GM12878 (cell line): Measurements from ENCODE around the gene CCL11. TPM values are rescaled to one million over a fixed set of nuclear protein-coding genes. Genes with fewer than 3 reads are reported as not detected.

Experiments
- ATAC-seq: fragments of 200-7000 bp; cut with Tn5 transposase; 3 replicates; pipeline ENCODE4 v1.9.1; 2020; ENCODE audit warnings: mild to moderate bottlenecking, moderate library complexity
- BruUV-seq: library from RNA; stranded (reverse); fragments of 400-500 nt; replicated peaks from 2 replicates; lab custom pipeline; 2021; lab: Mats Ljungman, UMichigan
- CTCF ChIA-PET: fragments of 300-600 bp; sonication (Branson Sonifier 250); formaldehyde crosslinking; extraction: SDS; loops from one replicate; lab custom pipeline; 2021; ENCODE audit warnings: inconsistent platforms; lab: Yijun Ruan, JAX
- POLR2A ChIA-PET: fragments of 350-600 bp; formaldehyde crosslinking; extraction: SDS; loops from one replicate; lab custom pipeline; 2021; ENCODE audit warnings: inconsistent platforms; lab: Charles Lee
- RAD21 ChIA-PET: fragments of 300-600 bp; sonication (Branson Sonifier 250); formaldehyde crosslinking; loops from one replicate; lab custom pipeline; 2023; ENCODE audit warnings: antibody characterized with exemption; ENCODE audit not compliant: unreplicated experiment; lab: Charles Lee
- SMC1A ChIA-PET: fragments of 300-600 bp; sonication (Branson Sonifier 250); formaldehyde crosslinking; loops from one replicate; lab custom pipeline; 2023; ENCODE audit not compliant: unreplicated experiment, uncharacterized antibody; lab: Charles Lee
- DNase-seq: peaks from one replicate; pipeline ENCODE4 v3.0.0-alpha.2; 2011; ENCODE audit warnings: low read depth, low spot score
- FAIRE-seq: peaks from 3 replicates; lab custom pipeline; 2011; peaks lifted over from hg19 to GRCh38; lab: Jason Lieb, UNC
- H2AFZ ChIP-seq: 2 replicates; pipeline ENCODE4 v1.6.0; 2011; ENCODE audit warnings: low read depth, low read length, control low read depth; ENCODE audit not compliant: control insufficient read depth
- H3K27ac ChIP-seq: 2 replicates; pipeline ENCODE4 v1.5.1; 2011; ENCODE audit warnings: control low read depth; ENCODE audit not compliant: control insufficient read depth, insufficient read depth
- H3K27me3 ChIP-seq, 2 experiments: replicated peaks in 1 of 2; 2 replicates each; pipeline versions ENCODE4 v1.6.0 to v1.6.1; 2011; ENCODE audit warnings: low read length in 1 of 2; ENCODE audit not compliant: control insufficient read depth in 2 of 2, insufficient read depth in 2 of 2
- H3K36me3 ChIP-seq, 2 experiments: 2 replicates each; pipeline ENCODE4 v1.5.1; 2011; ENCODE audit warnings: low read length in 1 of 2; ENCODE audit not compliant: control insufficient read depth in 2 of 2, insufficient read depth in 2 of 2
- H3K4me1 ChIP-seq: 2 replicates; pipeline ENCODE4 v1.6.1; 2011; ENCODE audit warnings: mild to moderate bottlenecking, low read length, moderate library complexity, mixed read lengths; ENCODE audit not compliant: control insufficient read depth, insufficient read depth
- H3K4me2 ChIP-seq: 2 replicates; pipeline ENCODE4 v1.6.0; 2011; ENCODE audit warnings: control low read depth; ENCODE audit not compliant: control insufficient read depth, insufficient read depth
- H3K4me3 ChIP-seq: fragments of 200-600 bp; sonication (generic); 2 replicates; pipeline ENCODE4 v1.5.1; 2016
- H3K79me2 ChIP-seq: 2 replicates; pipeline ENCODE4 v1.6.0; 2011; ENCODE audit warnings: low read length; ENCODE audit not compliant: control insufficient read depth, insufficient read depth
- H3K9ac ChIP-seq: 2 replicates; pipeline ENCODE4 v1.8.0; 2011; ENCODE audit warnings: low read length, control low read depth, mixed read lengths; ENCODE audit not compliant: control insufficient read depth, insufficient read depth
- H3K9me3 ChIP-seq: replicated peaks from 3 replicates; pipeline ENCODE4 v1.5.1; 2011; ENCODE audit warnings: mild to moderate bottlenecking, low read length; ENCODE audit not compliant: control insufficient read depth, insufficient read depth
- H4K20me1 ChIP-seq: 2 replicates; pipeline ENCODE4 v1.6.0; 2011; ENCODE audit not compliant: control insufficient read depth, insufficient read depth
- BCL11A ChIP-seq: IDR thresholded peaks from 2 replicates; pipeline ENCODE4 v1.6.1; 2011; ENCODE audit warnings: low read depth, low read length
- BRCA1 ChIP-seq: IDR thresholded peaks from 2 replicates; pipeline ENCODE4 v1.6.1; 2011; ENCODE audit warnings: low read depth, low read length, improper control_type of control experiment
- CBFB ChIP-seq: IDR thresholded peaks from 2 replicates; pipeline ENCODE4 v1.6.1; 2016; ENCODE audit warnings: antibody characterized with exemption, low read depth
- EP300 ChIP-seq, 2 experiments: fragments of 150-350 bp in 1 of 2; IDR thresholded peaks; 2 replicates each; pipeline ENCODE4 v1.6.1; 2011 to 2012; ENCODE audit warnings: low read depth in 2 of 2, low read length in 2 of 2, borderline replicate concordance in 1 of 2, improper control_type of control experiment in 1 of 2, inconsistent platforms in 1 of 2; ENCODE audit not compliant: control insufficient read depth in 1 of 2
- KDM1A ChIP-seq: fragments of 200-600 bp; sonication (generic); IDR thresholded peaks from 2 replicates; pipeline ENCODE4 v1.6.1; 2016; ENCODE audit warnings: borderline replicate concordance
- LARP7 ChIP-seq: fragments of 450-650 bp; IDR thresholded peaks from 2 replicates; pipeline ENCODE4 v1.6.1; 2017; ENCODE audit warnings: mild to moderate bottlenecking
- NR2C2 ChIP-seq: IDR thresholded peaks from 2 replicates; pipeline ENCODE4 v1.6.1; 2011; ENCODE audit warnings: borderline replicate concordance, low read depth; ENCODE audit not compliant: control insufficient read depth, insufficient read length
- PAX8 ChIP-seq: fragments of 450-650 bp; IDR thresholded peaks from 2 replicates; pipeline ENCODE4 v1.6.1; 2017; ENCODE audit warnings: mild to moderate bottlenecking, moderate library complexity
- PRDM15 ChIP-seq: fragments of 450-650 bp; formaldehyde crosslinking; IDR thresholded peaks from 2 replicates; pipeline ENCODE4 v1.4.0; 2020; ENCODE audit warnings: mild to moderate bottlenecking, moderate library complexity
- SREBF1 ChIP-seq: IDR thresholded peaks from 2 replicates; pipeline ENCODE4 v1.6.1; 2012; ENCODE audit warnings: mild to moderate bottlenecking, low read length
- ZBTB11 ChIP-seq: fragments of 450-650 bp; formaldehyde crosslinking; IDR thresholded peaks from 2 replicates; pipeline ENCODE4 v1.5.0; 2022; ENCODE audit warnings: mild to moderate bottlenecking, missing genetic modification characterization
- ZNF622 ChIP-seq: fragments of 450-650 bp; IDR thresholded peaks from 2 replicates; pipeline ENCODE4 v1.6.1; 2017; ENCODE audit warnings: mild to moderate bottlenecking, inconsistent platforms
- WGBS: methylation state at CpG from one replicate; pipeline ENCODE4 v1.1.6; 2016; ENCODE audit warnings: low lambda C conversion rate; ENCODE audit not compliant: insufficient replicate concordance, insufficient coverage; ENCODE audit errors: missing lambda C conversion rate; 5-methylcytosine and 5-hydroxymethylcytosine counted together
- in situ Hi-C: fragments of 300-500 bp; cut with MboI; formaldehyde crosslinking; loops from 9 replicates; pipeline ENCODE4 v1.14.3; 2018; ENCODE audit warnings: mixed read lengths
- intact Hi-C: fragments of 100-400 bp; cut with micrococcal nuclease; formaldehyde crosslinking; loops from one replicate; pipeline ENCODE4 v1.14.2; 2022; ENCODE audit not compliant: unreplicated experiment
- polyA plus RNA-seq, 11 experiments: library from polyadenylated mRNA; depleted of rRNA in 4 of 11; unstranded in 6 of 11; stranded (reverse) in 5 of 11; fragments of >200 nt; fragmentation: Nextera tagmentation in 4 of 11; fragmentation: Illumina TruSeq in 1 of 11; extraction: Ambion mirVana in 4 of 11; extraction: Trizol in 1 of 11; gene quantifications; 1 replicate in 1 of 11; 2 replicates in 10 of 11; pipeline versions ENCODE4 v1.2.1 to v1.2.3, GENCODE V29; 2011 to 2016; ENCODE audit warnings: inconsistent platforms in 2 of 11, missing spikeins in 2 of 11, low read depth in 1 of 11
- total RNA-seq, 4 experiments: library from RNA; depleted of rRNA in 3 of 4; stranded (reverse); fragments of >200 nt in 3 of 4; fragmentation: Illumina TruSeq in 1 of 4; extraction: Trizol in 1 of 4; gene quantifications; 2 replicates each; pipeline versions ENCODE4 v1.2.1 to v1.2.3, GENCODE V29; 2013 to 2021

Gene CCL11
- total and polyA plus RNA-seq, 10 of the 15 experiments (the other 5 are each of a cell fraction or from before 2014, with no cell fraction given): not detected

- no peak for TF ChIP-seq NR2C2
Measured at GRCh38 chr17:34303606-34304005, 18.1 kb downstream of the CCL11 start (continued).

- Histone ChIP-seq H3K9me3 (no peaks in the 10 kb centered on the region), H3K79me2 (no peaks in the 10 kb centered on the region), H3K27me3 (peaks cover 0 to 4% of the 10 kb centered on the region in 2 experiments; a peak in 3 of 4 replicates), H3K9ac (no peak overlapping the region), H4K20me1 (no peaks in the 10 kb centered on the region), H3K4me3 (no peak overlapping the region), H3K4me2 (no peak overlapping the region), H3K27ac (no peak overlapping the region), H2AFZ (no peak overlapping the region), H3K4me1 (no peaks in the 10 kb centered on the region; the same call in 1 of the 2 replicates), H3K36me3 (no peaks in the 10 kb centered on the region)
- ChIA-PET POLR2A (no interaction called here), RAD21 (no interaction called here), CTCF (interaction anchor here (0.8 to 1.0 kb wide), 2 partner anchors 57 to 104 kb away, joined by 5 read pairs; no protein-coding TSS in a partner anchor), SMC1A (interaction anchor here (1.1 kb wide), 1 partner anchor 104 kb away, joined by 3 read pairs; no protein-coding TSS in a partner anchor)
- no TSS peak for BruUV-seq
- WGBS: 17% methylated on average over 4 of the region's 4 CpGs
- DNase-seq: no peak
- in situ Hi-C loops: no loop called here
- no peak for FAIRE-seq
- intact Hi-C loops: no loop called here
- TF ChIP-seq PRDM15 (CRISPR knock-in tag) (no peak), ZNF622 (no peak), CBFB (no peak), LARP7 (no peak), SREBF1 (no peak), PAX8 (no peak), ZBTB11 (no peak), KDM1A (no peak), EP300 (IDR thresholded peaks at IDR 0.05; ENCODE audit: borderline replicate concordance in 1 of 2, control insufficient read depth in 1 of 2, low read depth in 2 of 2, low read length in 2 of 2) (no peak), BRCA1 (no peak), BCL11A (no peak)
- no peak for ATAC-seq
Measured at GRCh38 chr17:34305061-34305460, 19.5 kb downstream of the CCL11 start.
